Endodermal cell (in vitro differentiated cells): Measurements from ENCODE around the gene CT45A1. TPM values are rescaled to one million over a fixed set of nuclear protein-coding genes. Genes with fewer than 3 reads are reported as not detected.
"Not testable (repeated sequence)": the region's sequence is repeated elsewhere in the genome, so short reads cannot be mapped to it uniquely, and the experiment has no call there.

Experiments used
- DNase-seq: peaks from one replicate; pipeline ENCODE4 v3.0.0-alpha.2; 2017
- H3K27ac ChIP-seq: 2 replicates; pipeline ENCODE4 v1.5.1; 2013; ENCODE audit warnings: mild to moderate bottlenecking, low read depth, low read length, moderate library complexity
- H3K27me3 ChIP-seq: 2 replicates; pipeline ENCODE4 v1.6.1; 2013; ENCODE audit warnings: mild to moderate bottlenecking, low read length, moderate library complexity; ENCODE audit not compliant: insufficient read depth, control insufficient read depth, poor library complexity, severe bottlenecking
- H3K36me3 ChIP-seq: 2 replicates; pipeline ENCODE4 v1.7.0; 2013; ENCODE audit warnings: mild to moderate bottlenecking, low read length, moderate library complexity; ENCODE audit not compliant: control insufficient read depth, insufficient read depth
- H3K4me1 ChIP-seq: one replicate; pipeline ENCODE4 v1.7.0; 2013; ENCODE audit warnings: low read length; ENCODE audit not compliant: control insufficient read depth, insufficient read depth
- H3K4me3 ChIP-seq: 2 replicates; pipeline ENCODE4 v1.5.1; 2013; ENCODE audit warnings: mild to moderate bottlenecking, low read length, moderate library complexity
- H3K9ac ChIP-seq: 2 replicates; pipeline ENCODE4 v1.6.1; 2013; ENCODE audit warnings: mild to moderate bottlenecking, low read length, moderate library complexity; ENCODE audit not compliant: poor library complexity, severe bottlenecking; ENCODE audit errors: extremely low read depth
- H3K9me3 ChIP-seq: 2 replicates; pipeline ENCODE4 v1.6.1; 2013; ENCODE audit warnings: mild to moderate bottlenecking, low read length, moderate library complexity; ENCODE audit not compliant: control insufficient read depth
- H3K27ac Mint-ChIP-seq: 2 replicates; pipeline ENCODE4 v1.8.0; 2020; ENCODE audit warnings: mixed read lengths
- H3K27me3 Mint-ChIP-seq: 2 replicates; pipeline ENCODE4 v1.8.0; 2021; ENCODE audit warnings: mild to moderate bottlenecking, mixed read lengths; ENCODE audit not compliant: insufficient read depth
- H3K36me3 Mint-ChIP-seq: 2 replicates; pipeline ENCODE4 v1.8.0; 2020; ENCODE audit warnings: low read depth, mixed read lengths
- H3K4me1 Mint-ChIP-seq: 2 replicates; pipeline ENCODE4 v1.8.0; 2020; ENCODE audit warnings: mixed read lengths
- H3K4me3 Mint-ChIP-seq: 2 replicates; pipeline ENCODE4 v1.8.0; 2020; ENCODE audit warnings: mild to moderate bottlenecking, moderate library complexity, mixed read lengths
- H3K9me3 Mint-ChIP-seq: 2 replicates; pipeline ENCODE4 v1.8.0; 2020; ENCODE audit warnings: mild to moderate bottlenecking, mixed read lengths
- CTCF ChIP-seq: fragments of 200-600 bp; sonication (generic); conservative IDR thresholded peaks from 2 replicates; pipeline ENCODE4 v1.5.0; 2021; ENCODE audit warnings: antibody characterized with exemption, mild to moderate bottlenecking
- WGBS, 2 experiments: methylation state at CpG; one replicate each; pipeline versions ENCODE4 v1.1.5 to v1.1.7; 2013; ENCODE audit warnings: missing lambda C conversion rate in 2 of 2, mixed read lengths in 1 of 2; ENCODE audit not compliant: insufficient coverage in 1 of 2, insufficient read length in 1 of 2; 5-methylcytosine and 5-hydroxymethylcytosine counted together
- total RNA-seq, 2 donors: library from RNA; stranded (reverse); fragmentation: NEBNext Ultra II Directional in 1 of 2; extraction: Animal tissue kit (Norgen Biotek cat#: 25700) in 1 of 2; gene quantifications; 2 replicates in 1 of 2; 3 replicates in 1 of 2; pipeline ENCODE4 v1.2.1, GENCODE V29; 2021

CT45A1 gene
- total RNA-seq, 2 donors from 2014 or later = not detected

GRCh38 chrX:135740681-135741149 lies 27.3 kb downstream of the CT45A1 start:
- Histone ChIP-seq H3K9ac (no peak overlapping the region), H3K27ac (no peak overlapping the region), H3K9me3 (no peaks in the 10 kb centered on the region), H3K4me3 (no peak overlapping the region), H3K27me3 (no peaks in the 10 kb centered on the region), H3K4me1 (no peaks in the 10 kb centered on the region), H3K36me3 (no peaks in the 10 kb centered on the region)
- WGBS, 2 experiments = 69 to 100% methylated on average over 6 to 18 of the region's 18 CpGs
- H3K27ac Mint-ChIP-seq = no peak overlapping the region
- no peak overlapping the region for H3K4me3 Mint-ChIP-seq
- no peaks in the 10 kb centered on the region for H3K4me1 Mint-ChIP-seq
- no peaks in the 10 kb centered on the region for H3K36me3 Mint-ChIP-seq
- peaks cover 63% of the 10 kb centered on the region for H3K9me3 Mint-ChIP-seq
- H3K27me3 Mint-ChIP-seq = no peaks in the 10 kb centered on the region
- TF ChIP-seq CTCF = peak; percentile 45
- DNase-seq = peak; percentile 70

GRCh38 chrX:135741192-135741715 lies 27.8 kb downstream of the CT45A1 start:
- peaks cover 67% of the 10 kb centered on the region for H3K9me3 Mint-ChIP-seq

GRCh38 chrX:135744739-135745138 lies 31.3 kb downstream of the CT45A1 start:
- peaks cover 61% of the 10 kb centered on the region for H3K9me3 Mint-ChIP-seq
- WGBS, 2 experiments = 100% methylated on average over 1 of the region's 4 CpGs; no CpG with 5 or more reads in 1 of the 2 experiments
- H3K4me1 Mint-ChIP-seq = not testable (repeated sequence)

More at GRCh38 chrX:135741192-135741715, 27.8 kb downstream of the CT45A1 start:
- 92 to 100% methylated on average over 1 to 23 of the region's 23 CpGs for WGBS, 2 experiments
- H3K27me3 ChIP-seq = no peaks in the 10 kb centered on the region
- TF ChIP-seq CTCF = no peak
- H3K27ac Mint-ChIP-seq = no peak overlapping the region
- H3K9me3 ChIP-seq = no peaks in the 10 kb centered on the region
- no peak overlapping the region for H3K4me3 ChIP-seq
- no peaks in the 10 kb centered on the region for H3K36me3 ChIP-seq
- H3K27ac ChIP-seq = no peak overlapping the region
- H3K36me3 Mint-ChIP-seq = no peaks in the 10 kb centered on the region
- H3K9ac ChIP-seq = no peak overlapping the region
- DNase-seq = no peak
- no peaks in the 10 kb centered on the region for H3K4me1 ChIP-seq
- H3K4me3 Mint-ChIP-seq = no peak overlapping the region
- H3K4me1 Mint-ChIP-seq = no peaks in the 10 kb centered on the region
- no peaks in the 10 kb centered on the region for H3K27me3 Mint-ChIP-seq

GRCh38 chrX:135768091-135768490 lies 54.7 kb downstream of the CT45A1 start, which contains the start of gene CT45A3:
Gene CT45A3 (minus strand): TSS chrX:135768191. CDS start chrX:135764444, 3,747 bp downstream.
- H3K4me3 ChIP-seq, H3K4me1 Mint-ChIP-seq, DNase-seq, H3K9me3 Mint-ChIP-seq, H3K27me3 ChIP-seq, H3K9ac ChIP-seq, H3K36me3 Mint-ChIP-seq, H3K27ac Mint-ChIP-seq, H3K4me3 Mint-ChIP-seq, H3K36me3 ChIP-seq, H3K27ac ChIP-seq, H3K27me3 Mint-ChIP-seq, H3K4me1 ChIP-seq, H3K9me3 ChIP-seq: not testable (repeated sequence)
- WGBS, 2 experiments = no CpG with 5 or more reads among the region's 17 CpGs

More at GRCh38 chrX:135744739-135745138, 31.3 kb downstream of the CT45A1 start:
- not testable (repeated sequence) for H3K9ac ChIP-seq, H3K27ac Mint-ChIP-seq, H3K36me3 Mint-ChIP-seq, H3K27me3 Mint-ChIP-seq, H3K9me3 ChIP-seq, H3K4me3 ChIP-seq, H3K27me3 ChIP-seq, H3K4me1 ChIP-seq, DNase-seq, H3K36me3 ChIP-seq, H3K4me3 Mint-ChIP-seq, H3K27ac ChIP-seq

Other genes with a start within 250 kb of the CT45A1 start
- 1 to 10 TPM; 7.3 to 9.1 TPM for gene INTS6L, start 193.0 kb upstream of the CT45A1 start, total RNA-seq
- gene CT45A3, start 54.6 kb downstream of the CT45A1 start, total RNA-seq = not detected
- not detected for gene CT45A5, start 71.9 kb downstream of the CT45A1 start, total RNA-seq
- gene CT45A6, start 89.1 kb downstream of the CT45A1 start, total RNA-seq = not detected
- not detected for gene CT45A2, start 106.4 kb downstream of the CT45A1 start, total RNA-seq
- not detected for gene CT45A7, start 123.6 kb downstream of the CT45A1 start, total RNA-seq
- not detected for gene CT45A8, start 140.9 kb downstream of the CT45A1 start, total RNA-seq
- not detected for gene CT45A9, start 158.2 kb downstream of the CT45A1 start, total RNA-seq
- gene CT45A10, start 179.8 kb downstream of the CT45A1 start, total RNA-seq = not detected
- gene SAGE1, start 180.1 kb downstream of the CT45A1 start, total RNA-seq = not detected